ENCODE data around the gene AMBRA1.
"Not testable (repeated sequence)": the region's sequence is repeated elsewhere in the genome, so short reads cannot be mapped to it uniquely, and the experiment has no call there.

Gene AMBRA1

DNA sequence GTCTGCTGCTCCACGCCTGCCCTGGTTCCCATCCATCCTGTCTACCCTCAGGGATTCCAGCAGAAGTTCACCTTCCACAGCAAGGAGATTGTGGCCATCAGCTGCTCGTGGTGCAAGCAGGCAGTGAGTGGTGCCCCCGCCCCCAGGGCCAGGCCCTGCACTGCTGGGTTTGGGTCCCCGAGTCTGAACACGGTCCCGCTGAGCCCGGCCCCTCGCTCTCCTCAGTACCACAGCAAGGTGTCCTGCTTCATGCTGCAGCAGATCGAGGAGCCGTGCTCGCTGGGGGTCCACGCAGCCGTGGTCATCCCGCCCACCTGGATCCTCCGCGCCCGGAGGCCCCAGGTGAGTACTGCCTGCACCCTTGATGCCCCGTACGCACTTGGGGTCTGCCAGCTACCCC is 222.6 kb downstream of the AMBRA1 start:
- H3K9me3 Mint-ChIP-seq, H3K36me3 Mint-ChIP-seq, H3K4me3 Mint-ChIP-seq, H3K27ac Mint-ChIP-seq, H3K27me3 Mint-ChIP-seq: not testable (repeated sequence)
- H3K4me1 Mint-ChIP-seq: peaks cover 16% of the 10 kb centered on the region

DNA sequence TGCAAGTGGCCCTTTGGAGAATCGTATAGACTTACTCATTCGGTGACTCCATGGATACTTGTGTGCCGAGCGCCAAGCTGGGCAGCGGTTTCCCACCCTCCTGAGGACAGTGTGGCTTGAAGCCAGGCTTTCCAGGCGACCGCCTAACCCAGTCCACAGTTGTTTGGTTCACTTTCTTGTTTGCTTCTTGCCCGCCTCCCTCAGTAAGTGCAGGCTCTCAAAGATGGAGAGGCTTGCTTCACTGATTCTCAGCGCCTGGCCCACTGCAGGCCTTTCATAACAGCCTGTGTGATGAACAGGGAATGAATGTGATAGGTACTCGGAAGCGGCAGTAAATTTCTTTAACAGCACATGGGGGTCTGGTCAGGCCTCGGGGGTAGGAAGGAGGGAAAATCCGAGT is 223.6 kb downstream of the AMBRA1 start:
- Mint-ChIP-seq H3K4me1 (peaks cover 23% of the 10 kb centered on the region), H3K27me3 (no peaks in the 10 kb centered on the region), H3K9me3 (no peaks in the 10 kb centered on the region), H3K4me3 (no peak overlapping the region), H3K27ac (no peak overlapping the region), H3K36me3 (peaks cover 3% of the 10 kb centered on the region)

- peaks cover 30% of the 10 kb centered on the region for H3K4me1 Mint-ChIP-seq
- no peaks in the 10 kb centered on the region for H3K9me3 Mint-ChIP-seq
- peak overlapping the region; percentile 81 for H3K27ac Mint-ChIP-seq
These were observed 224.2 kb downstream of the AMBRA1 start for GRCh38 chr11:46369458-46370152.

DNA sequence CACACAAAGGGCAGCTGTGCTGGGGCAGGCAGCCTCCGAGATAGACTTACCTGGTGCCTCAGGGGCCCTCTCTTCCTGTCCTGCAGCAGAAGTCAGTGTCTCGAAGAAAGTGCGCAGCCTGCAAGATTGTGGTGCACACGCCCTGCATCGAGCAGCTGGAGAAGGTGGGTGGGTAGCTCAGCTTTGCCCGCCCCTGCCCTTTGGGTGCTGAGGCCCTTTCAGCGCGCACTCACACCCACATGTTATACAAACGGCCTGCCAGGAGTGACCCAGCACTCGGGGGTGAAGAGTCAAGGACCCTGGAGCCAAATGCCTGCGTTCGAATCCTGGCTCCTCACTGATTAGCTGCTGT is 225.9 kb downstream of the AMBRA1 start:
- Mint-ChIP-seq H3K4me1 (peaks cover 41% of the 10 kb centered on the region), H3K9me3 (no peaks in the 10 kb centered on the region), H3K4me3 (no peak overlapping the region), H3K27me3 (no peaks in the 10 kb centered on the region), H3K36me3 (no peaks in the 10 kb centered on the region), H3K27ac (no peak overlapping the region)

More at GRCh38 chr11:46369458-46370152, 224.2 kb downstream of the AMBRA1 start:
- no peak overlapping the region for H3K4me3 Mint-ChIP-seq
- no peaks in the 10 kb centered on the region for H3K27me3 Mint-ChIP-seq
- no peaks in the 10 kb centered on the region for H3K36me3 Mint-ChIP-seq

DNA sequence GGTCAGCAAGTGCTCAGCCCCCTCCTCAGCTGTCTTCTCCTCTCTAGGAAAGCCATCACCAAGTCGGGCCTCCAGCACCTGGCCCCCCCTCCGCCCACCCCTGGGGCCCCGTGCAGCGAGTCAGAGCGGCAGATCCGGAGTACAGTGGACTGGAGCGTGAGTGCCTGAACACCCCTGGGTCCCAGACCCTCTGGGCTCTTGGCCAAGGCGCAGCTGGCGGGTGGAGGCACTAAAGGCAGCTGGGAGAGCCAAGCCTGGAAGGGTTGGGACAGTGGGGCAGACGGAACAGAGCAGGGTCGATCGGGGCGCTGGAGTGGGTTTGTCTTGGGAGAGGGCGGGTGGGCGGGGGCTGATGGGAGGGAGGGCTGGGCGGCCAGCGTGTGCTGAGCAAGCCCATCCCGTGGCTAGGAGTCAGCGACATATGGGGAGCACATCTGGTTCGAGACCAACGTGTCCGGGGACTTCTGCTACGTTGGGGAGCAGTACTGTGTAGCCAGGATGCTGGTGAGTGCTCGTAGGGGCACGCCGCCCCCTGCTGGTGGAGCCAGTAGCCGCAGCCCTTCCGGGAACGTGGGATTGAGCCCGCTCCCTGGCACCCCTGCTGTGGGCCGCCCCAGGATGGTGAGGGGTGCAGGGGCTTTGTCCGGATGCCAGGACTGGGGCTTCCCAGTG is 226.4 kb downstream of the AMBRA1 start:
- Mint-ChIP-seq H3K4me1 (peaks cover 46% of the 10 kb centered on the region), H3K27me3 (no peaks in the 10 kb centered on the region), H3K4me3 (no peak overlapping the region), H3K36me3 (no peaks in the 10 kb centered on the region), H3K9me3 (no peaks in the 10 kb centered on the region), H3K27ac (peak overlapping the region; percentile 41)

DNA sequence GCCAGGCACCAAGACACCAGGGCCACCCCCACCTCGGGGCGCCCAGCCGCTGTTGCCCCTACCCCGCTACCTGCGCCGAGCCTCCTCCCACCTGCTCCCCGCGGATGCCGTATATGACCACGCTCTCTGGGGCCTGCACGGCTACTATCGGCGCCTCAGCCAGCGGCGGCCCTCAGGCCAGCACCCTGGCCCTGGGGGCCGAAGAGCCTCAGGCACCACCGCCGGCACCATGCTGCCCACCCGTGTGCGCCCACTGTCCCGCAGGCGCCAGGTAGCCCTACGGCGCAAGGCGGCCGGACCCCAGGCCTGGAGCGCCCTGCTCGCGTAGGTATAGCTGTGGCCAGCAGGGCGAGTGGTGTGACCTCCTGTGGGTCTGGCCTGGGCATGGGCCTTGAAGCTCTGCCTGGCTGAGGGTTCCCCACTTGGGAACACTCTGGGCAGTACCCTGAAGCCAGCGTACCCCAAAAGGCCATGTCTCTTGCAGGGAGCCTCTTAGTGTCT is 227.1 kb downstream of the AMBRA1 start:
- Mint-ChIP-seq H3K36me3 (no peaks in the 10 kb centered on the region), H3K27ac (no peak overlapping the region), H3K4me3 (no peak overlapping the region), H3K4me1 (peaks cover 49% of the 10 kb centered on the region), H3K9me3 (no peaks in the 10 kb centered on the region), H3K27me3 (no peaks in the 10 kb centered on the region)

DNA sequence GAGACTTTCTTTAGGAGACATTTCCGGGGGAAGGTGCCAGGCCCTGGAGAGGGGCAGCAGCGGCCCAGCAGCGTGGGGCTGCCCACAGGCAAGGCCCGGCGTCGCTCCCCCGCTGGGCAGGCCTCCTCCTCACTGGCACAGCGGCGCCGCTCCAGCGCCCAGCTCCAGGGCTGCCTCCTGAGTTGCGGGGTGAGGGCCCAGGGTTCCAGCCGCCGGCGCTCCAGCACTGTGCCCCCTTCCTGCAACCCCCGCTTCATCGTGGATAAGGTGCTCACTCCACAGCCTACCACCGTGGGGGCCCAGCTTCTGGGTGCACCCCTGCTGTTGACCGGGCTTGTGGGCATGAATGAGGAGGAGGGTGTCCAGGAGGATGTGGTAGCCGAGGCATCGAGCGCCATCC is 227.6 kb downstream of the AMBRA1 start:
- Mint-ChIP-seq H3K9me3 (no peaks in the 10 kb centered on the region), H3K36me3 (no peaks in the 10 kb centered on the region)

DNA sequence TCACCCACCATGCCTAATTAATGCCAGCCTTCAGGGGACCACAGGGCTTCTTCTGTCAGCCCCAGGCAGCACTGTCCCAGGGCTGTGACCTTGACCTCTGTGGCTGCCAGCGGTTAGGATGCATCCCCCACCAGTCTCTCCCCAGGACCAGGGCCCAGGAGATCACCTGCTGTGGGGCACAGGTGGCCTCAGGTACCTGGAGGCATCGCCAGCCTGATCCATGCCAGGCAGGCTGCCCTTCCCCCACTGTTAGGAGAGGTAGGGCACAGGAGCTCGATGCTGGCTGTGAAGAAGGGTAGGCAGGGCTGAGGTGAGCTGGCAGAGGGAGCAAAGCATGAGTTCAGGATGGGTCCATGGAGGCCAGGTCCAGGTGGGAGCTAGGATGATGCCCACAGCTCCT is 229.0 kb downstream of the AMBRA1 start:
- Mint-ChIP-seq H3K4me3 (no peak overlapping the region), H3K4me1 (peaks cover 64% of the 10 kb centered on the region), H3K27me3 (no peaks in the 10 kb centered on the region), H3K36me3 (no peaks in the 10 kb centered on the region), H3K9me3 (no peaks in the 10 kb centered on the region), H3K27ac (peak overlapping the region; percentile 61)

More for the DNA sequence above, 227.6 kb downstream of the AMBRA1 start:
- H3K27me3 Mint-ChIP-seq: no peaks in the 10 kb centered on the region
- H3K4me1 Mint-ChIP-seq: peaks cover 50% of the 10 kb centered on the region
- no peak overlapping the region for H3K4me3 Mint-ChIP-seq
- H3K27ac Mint-ChIP-seq: no peak overlapping the region

- peak overlapping the region; percentile 5 for H3K27ac Mint-ChIP-seq
- H3K9me3 Mint-ChIP-seq: no peaks in the 10 kb centered on the region
- no peak overlapping the region for H3K4me3 Mint-ChIP-seq
- no peaks in the 10 kb centered on the region for H3K36me3 Mint-ChIP-seq
- H3K4me1 Mint-ChIP-seq: peaks cover 61% of the 10 kb centered on the region
- H3K27me3 Mint-ChIP-seq: no peaks in the 10 kb centered on the region
These were observed 229.8 kb downstream of the AMBRA1 start for GRCh38 chr11:46364056-46364455.

GRCh38 chr11:46363455-46364005 is 230.3 kb downstream of the AMBRA1 start:
- Mint-ChIP-seq H3K4me1 (peaks cover 59% of the 10 kb centered on the region), H3K27me3 (no peaks in the 10 kb centered on the region), H3K4me3 (no peak overlapping the region), H3K27ac (no peak overlapping the region), H3K36me3 (no peaks in the 10 kb centered on the region), H3K9me3 (no peaks in the 10 kb centered on the region)

DNA sequence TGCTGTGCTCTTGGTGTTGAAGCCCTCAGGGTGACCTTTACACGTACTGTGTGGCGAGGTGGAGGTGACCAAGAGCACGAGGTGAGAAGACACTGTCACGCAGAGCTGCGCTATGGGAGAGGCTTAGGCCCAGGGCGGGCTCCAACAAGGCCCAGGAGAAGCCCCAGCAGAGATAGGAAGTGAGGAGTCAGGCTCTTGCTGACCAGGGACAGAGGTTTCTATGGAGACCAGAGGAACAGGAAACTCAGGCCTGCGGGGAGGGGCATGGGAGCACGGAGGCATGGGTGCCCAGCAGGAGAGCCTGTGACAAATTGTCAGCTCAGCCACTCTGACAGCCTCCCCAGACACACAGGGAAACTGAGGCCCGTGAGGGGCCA is 230.8 kb downstream of the AMBRA1 start:
- no peaks in the 10 kb centered on the region for H3K9me3 Mint-ChIP-seq
- H3K27me3 Mint-ChIP-seq: no peaks in the 10 kb centered on the region
- H3K4me1 Mint-ChIP-seq: peaks cover 58% of the 10 kb centered on the region
- no peaks in the 10 kb centered on the region for H3K36me3 Mint-ChIP-seq
- H3K4me3 Mint-ChIP-seq: peak overlapping the region; percentile 39
- H3K27ac Mint-ChIP-seq: peak overlapping the region; percentile 82

- peak overlapping the region; percentile 39 for H3K4me3 Mint-ChIP-seq
- no peaks in the 10 kb centered on the region for H3K9me3 Mint-ChIP-seq
- peaks cover 64% of the 10 kb centered on the region for H3K4me1 Mint-ChIP-seq
- peak overlapping the region; percentile 82 for H3K27ac Mint-ChIP-seq
- no peaks in the 10 kb centered on the region for H3K27me3 Mint-ChIP-seq
- no peaks in the 10 kb centered on the region for H3K36me3 Mint-ChIP-seq
These were observed 231.4 kb downstream of the AMBRA1 start for GRCh38 chr11:46362156-46363030.

- H3K27ac Mint-ChIP-seq: peak overlapping the region; percentile 97
- peaks cover 66% of the 10 kb centered on the region for H3K4me1 Mint-ChIP-seq
- no peaks in the 10 kb centered on the region for H3K27me3 Mint-ChIP-seq
- H3K36me3 Mint-ChIP-seq: peaks cover 4% of the 10 kb centered on the region
- H3K9me3 Mint-ChIP-seq: no peaks in the 10 kb centered on the region
- peak overlapping the region; percentile 86 for H3K4me3 Mint-ChIP-seq
These were observed 232.3 kb downstream of the AMBRA1 start for GRCh38 chr11:46361283-46362155.

DNA sequence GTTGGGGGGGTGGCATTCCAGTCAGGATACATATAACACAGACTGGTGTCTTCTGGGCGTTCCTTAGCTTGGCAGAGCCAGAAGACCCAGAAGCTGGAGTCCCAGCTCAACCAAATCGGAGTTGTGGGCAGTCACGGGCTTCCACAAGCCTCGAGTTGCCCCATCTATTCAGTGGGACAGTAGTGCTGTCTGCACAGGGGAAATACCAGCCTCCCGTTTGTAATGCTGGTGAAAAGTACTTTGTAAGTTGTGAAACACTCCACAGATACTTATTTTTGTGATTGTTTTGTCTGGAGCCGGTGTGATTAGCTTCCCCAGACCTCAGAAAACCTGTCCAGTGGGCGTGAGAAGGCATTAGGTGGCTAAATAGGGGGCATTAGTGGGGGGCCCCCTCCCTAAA is 232.9 kb downstream of the AMBRA1 start:
- peak overlapping the region; percentile 97 for H3K27ac Mint-ChIP-seq
- peaks cover 71% of the 10 kb centered on the region for H3K4me1 Mint-ChIP-seq
- H3K9me3 Mint-ChIP-seq: no peaks in the 10 kb centered on the region
- H3K4me3 Mint-ChIP-seq: peak overlapping the region; percentile 86
- no peaks in the 10 kb centered on the region for H3K27me3 Mint-ChIP-seq
- H3K36me3 Mint-ChIP-seq: peaks cover 4% of the 10 kb centered on the region

DNA sequence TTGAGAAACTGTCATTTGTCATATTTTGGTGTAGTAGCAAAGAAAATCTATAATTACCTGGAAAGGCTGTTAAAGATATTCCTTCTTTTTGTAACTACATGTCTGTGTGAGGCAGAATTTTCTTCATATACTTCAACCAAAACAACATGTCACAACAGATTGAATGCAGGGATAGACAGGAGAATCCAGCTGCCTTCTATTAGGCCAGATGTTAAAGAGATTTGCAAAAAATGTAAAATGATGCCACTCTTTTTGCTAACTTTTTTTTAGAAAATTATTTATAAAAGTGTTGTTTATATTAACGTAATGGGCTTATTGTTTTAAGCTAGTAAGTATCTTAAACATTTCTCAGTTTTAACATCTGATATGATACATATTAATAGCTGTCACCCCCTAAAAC is 233.9 kb downstream of the AMBRA1 start:
- Mint-ChIP-seq H3K4me1 (peaks cover 69% of the 10 kb centered on the region), H3K36me3 (peaks cover 4% of the 10 kb centered on the region), H3K9me3 (no peaks in the 10 kb centered on the region), H3K4me3 (no peak overlapping the region), H3K27ac (no peak overlapping the region), H3K27me3 (no peaks in the 10 kb centered on the region)

Data from activated naive CD4-positive, alpha-beta T cell treated with anti-CD3 and anti-CD28 coated beads, Interleukin-2, amount 50 U/mL, for 24 hours (primary cell).